PC-3 (cell line): ENCODE measurements around the gene LRCOL1. TPM values are rescaled to one million over a fixed set of nuclear protein-coding genes. Genes with fewer than 3 reads are reported as not detected.

Experiments
- ATAC-seq: fragments of 200-7000 bp; cut with Tn5 transposase; 2 replicates; pipeline ENCODE4 v1.9.1; 2020; ENCODE audit warnings: mild to moderate bottlenecking, moderate library complexity
- BruUV-seq: library from RNA; stranded (reverse); fragments of 400-500 nt; replicated peaks from 2 replicates; lab custom pipeline; 2021; lab: Mats Ljungman, UMichigan
- CTCF ChIA-PET: fragments of 300-600 bp; sonication (Branson Sonifier 250); formaldehyde crosslinking; loops from one replicate; lab custom pipeline; 2022; ENCODE audit warnings: antibody characterized with exemption; lab: Charles Lee
- POLR2A ChIA-PET: fragments of 300-600 bp; sonication (Branson Sonifier 250); formaldehyde crosslinking; loops from one replicate; lab custom pipeline; 2022; ENCODE audit warnings: antibody characterized with exemption; ENCODE audit not compliant: unreplicated experiment; lab: Charles Lee
- DNase-seq: peaks from one replicate; pipeline ENCODE4 v3.0.0-alpha.2; 2015
- H2AFZ ChIP-seq: fragments of 300-600 bp; sonication (generic); 2 replicates; pipeline ENCODE4 v1.6.0; 2016; ENCODE audit warnings: antibody characterized with exemption, low read length
- H3F3A ChIP-seq: fragments of 300-600 bp; sonication (generic); one replicate; pipeline ENCODE4 v1.6.0; 2017; ENCODE audit warnings: antibody characterized with exemption, low read length, control low read depth, mild to moderate bottlenecking; ENCODE audit not compliant: unreplicated experiment
- H3K27ac ChIP-seq: fragments of 300-600 bp; sonication (generic); 2 replicates; pipeline ENCODE4 v1.5.1; 2016; ENCODE audit warnings: mild to moderate bottlenecking, low read length
- H3K27me3 ChIP-seq: fragments of 300-600 bp; sonication (generic); 2 replicates; pipeline ENCODE4 v1.6.1; 2016; ENCODE audit warnings: low read length, mixed read lengths
- H3K36me3 ChIP-seq: fragments of 300-600 bp; sonication (generic); 2 replicates; pipeline ENCODE4 v1.6.1; 2016; ENCODE audit warnings: low read depth, mixed run types, low read length, mixed read lengths
- H3K4me1 ChIP-seq: fragments of 300-600 bp; sonication (generic); 2 replicates; pipeline ENCODE4 v1.5.1; 2016; ENCODE audit warnings: low read length; ENCODE audit not compliant: insufficient read depth
- H3K4me2 ChIP-seq: fragments of 300-600 bp; sonication (generic); 2 replicates; pipeline ENCODE4 v1.6.0; 2016; ENCODE audit warnings: low read length
- H3K4me3 ChIP-seq: fragments of 300-600 bp; sonication (generic); 2 replicates; pipeline ENCODE4 v1.5.1; 2016; ENCODE audit warnings: mild to moderate bottlenecking, low read length, mixed read lengths
- H3K79me2 ChIP-seq: fragments of 300-600 bp; sonication (generic); 2 replicates; pipeline ENCODE4 v1.6.1; 2017; ENCODE audit warnings: low read length, mixed read lengths
- H3K9ac ChIP-seq: fragments of 300-600 bp; sonication (generic); 2 replicates; pipeline ENCODE4 v1.6.0; 2016; ENCODE audit warnings: mild to moderate bottlenecking, low read length
- H3K9me2 ChIP-seq: fragments of 300-600 bp; sonication (generic); replicated peaks from 2 replicates; pipeline ENCODE4 v1.6.1; 2016; ENCODE audit warnings: mixed run types, low read length, mixed read lengths
- H3K9me3 ChIP-seq: fragments of 300-600 bp; sonication (generic); 2 replicates; pipeline ENCODE4 v1.6.1; 2016; ENCODE audit warnings: low read length, mixed read lengths
- H4K20me1 ChIP-seq: fragments of 300-600 bp; sonication (generic); 2 replicates; pipeline ENCODE4 v1.6.1; 2016; ENCODE audit warnings: low read length, mixed read lengths
- EZH2 ChIP-seq: fragments of 300-600 bp; sonication (generic); IDR thresholded peaks from one replicate; pipeline ENCODE4 v1.6.1; 2017; ENCODE audit warnings: antibody characterized with exemption, mild to moderate bottlenecking, low read length; ENCODE audit not compliant: unreplicated experiment
- EZH2phosphoT487 ChIP-seq: fragments of 300-600 bp; sonication (generic); IDR thresholded peaks from 2 replicates; pipeline ENCODE4 v1.6.1; 2018; ENCODE audit warnings: mild to moderate bottlenecking, antibody characterized with exemption, low read length, borderline replicate concordance
- intact Hi-C: fragments of 100-400 bp; cut with micrococcal nuclease; formaldehyde crosslinking; loops from 2 replicates; pipeline ENCODE4 v1.9.0; 2023
- total RNA-seq: library from RNA; depleted of rRNA; stranded (reverse); fragments of >200 nt; gene quantifications from 2 replicates; pipeline ENCODE4 v1.2.3, GENCODE V29; 2014
- TF ChIP-seq, protein P1 (sequence below): fragments of 300-600 bp; sonication (generic); conservative IDR thresholded peaks from 2 replicates; pipeline ENCODE4 v1.5.1; 2017; ENCODE audit warnings: antibody characterized with exemption, low read depth, mild to moderate bottlenecking, low read length

LRCOL1 gene
- total RNA-seq, 1 experiment from 2014 or later = not detected

- H3K36me3 ChIP-seq = peaks cover 60% of the 10 kb centered on the region
- ChIA-PET POLR2A (no interaction called here), CTCF (no interaction called here)
- intact Hi-C loops = no loop called here
- H3K27ac ChIP-seq = no peak overlapping the region
- H3K4me3 ChIP-seq = no peak overlapping the region
- no peaks in the 10 kb centered on the region for H3K9me3 ChIP-seq
- H3K79me2 ChIP-seq = no peaks in the 10 kb centered on the region
- no peak for DNase-seq
- no peak overlapping the region for H3K9ac ChIP-seq
- TF ChIP-seq EZH2 = no peak
- no peak for TF ChIP-seq EZH2phosphoT487
- TF ChIP-seq, protein P1, sequence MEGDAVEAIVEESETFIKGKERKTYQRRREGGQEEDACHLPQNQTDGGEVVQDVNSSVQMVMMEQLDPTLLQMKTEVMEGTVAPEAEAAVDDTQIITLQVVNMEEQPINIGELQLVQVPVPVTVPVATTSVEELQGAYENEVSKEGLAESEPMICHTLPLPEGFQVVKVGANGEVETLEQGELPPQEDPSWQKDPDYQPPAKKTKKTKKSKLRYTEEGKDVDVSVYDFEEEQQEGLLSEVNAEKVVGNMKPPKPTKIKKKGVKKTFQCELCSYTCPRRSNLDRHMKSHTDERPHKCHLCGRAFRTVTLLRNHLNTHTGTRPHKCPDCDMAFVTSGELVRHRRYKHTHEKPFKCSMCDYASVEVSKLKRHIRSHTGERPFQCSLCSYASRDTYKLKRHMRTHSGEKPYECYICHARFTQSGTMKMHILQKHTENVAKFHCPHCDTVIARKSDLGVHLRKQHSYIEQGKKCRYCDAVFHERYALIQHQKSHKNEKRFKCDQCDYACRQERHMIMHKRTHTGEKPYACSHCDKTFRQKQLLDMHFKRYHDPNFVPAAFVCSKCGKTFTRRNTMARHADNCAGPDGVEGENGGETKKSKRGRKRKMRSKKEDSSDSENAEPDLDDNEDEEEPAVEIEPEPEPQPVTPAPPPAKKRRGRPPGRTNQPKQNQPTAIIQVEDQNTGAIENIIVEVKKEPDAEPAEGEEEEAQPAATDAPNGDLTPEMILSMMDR = no peak
- no peak for ATAC-seq
- no peaks in the 10 kb centered on the region for H3K27me3 ChIP-seq
- no peaks in the 10 kb centered on the region for H3F3A ChIP-seq
- no peaks in the 10 kb centered on the region for H3K4me1 ChIP-seq
- no peak overlapping the region for H3K4me2 ChIP-seq
- BruUV-seq = no TSS peak
- no peaks in the 10 kb centered on the region for H4K20me1 ChIP-seq
- no peaks in the 10 kb centered on the region for H3K9me2 ChIP-seq
- H2AFZ ChIP-seq = no peak overlapping the region
Observed at GRCh38 chr12:132633901-132634300, 23.5 kb upstream of the LRCOL1 start.

DNA sequence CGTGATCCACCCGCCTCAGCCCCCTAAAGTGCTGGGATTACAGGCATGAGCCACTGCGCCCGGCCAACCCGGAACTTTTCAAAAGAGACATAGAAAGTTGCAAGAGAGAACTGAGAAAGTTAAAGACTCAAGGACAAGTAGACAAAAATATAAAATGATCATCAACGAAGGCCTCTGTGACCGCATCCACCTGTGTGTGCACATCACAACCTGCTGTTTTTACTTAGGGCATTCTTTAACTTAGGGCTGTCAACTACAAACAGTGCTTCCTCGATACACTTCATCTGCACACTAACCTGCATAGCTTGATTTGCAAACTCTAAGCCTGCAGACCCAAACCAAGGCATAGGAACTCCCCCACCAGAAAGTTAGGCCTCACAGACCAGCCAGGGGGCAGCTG is 23.0 kb upstream of the LRCOL1 start:
- no peaks in the 10 kb centered on the region for H3K9me3 ChIP-seq
- no peak overlapping the region for H3K4me2 ChIP-seq
- CTCF ChIA-PET = no interaction called here
- H4K20me1 ChIP-seq = no peaks in the 10 kb centered on the region
- H3K27me3 ChIP-seq = no peaks in the 10 kb centered on the region
- no peaks in the 10 kb centered on the region for H3K79me2 ChIP-seq
- H3F3A ChIP-seq = no peaks in the 10 kb centered on the region
- no TSS peak for BruUV-seq
- no peak overlapping the region for H3K27ac ChIP-seq
- ATAC-seq (no peak), DNase-seq (no peak)
- H3K4me3 ChIP-seq = no peak overlapping the region
- POLR2A ChIA-PET = no interaction called here
- no peak for TF ChIP-seq EZH2
- H3K9me2 ChIP-seq = no peaks in the 10 kb centered on the region
- H3K4me1 ChIP-seq = no peaks in the 10 kb centered on the region
- H3K9ac ChIP-seq = no peak overlapping the region
- H2AFZ ChIP-seq = no peak overlapping the region
- intact Hi-C loops = no loop called here
- peaks cover 60% of the 10 kb centered on the region for H3K36me3 ChIP-seq

DNA sequence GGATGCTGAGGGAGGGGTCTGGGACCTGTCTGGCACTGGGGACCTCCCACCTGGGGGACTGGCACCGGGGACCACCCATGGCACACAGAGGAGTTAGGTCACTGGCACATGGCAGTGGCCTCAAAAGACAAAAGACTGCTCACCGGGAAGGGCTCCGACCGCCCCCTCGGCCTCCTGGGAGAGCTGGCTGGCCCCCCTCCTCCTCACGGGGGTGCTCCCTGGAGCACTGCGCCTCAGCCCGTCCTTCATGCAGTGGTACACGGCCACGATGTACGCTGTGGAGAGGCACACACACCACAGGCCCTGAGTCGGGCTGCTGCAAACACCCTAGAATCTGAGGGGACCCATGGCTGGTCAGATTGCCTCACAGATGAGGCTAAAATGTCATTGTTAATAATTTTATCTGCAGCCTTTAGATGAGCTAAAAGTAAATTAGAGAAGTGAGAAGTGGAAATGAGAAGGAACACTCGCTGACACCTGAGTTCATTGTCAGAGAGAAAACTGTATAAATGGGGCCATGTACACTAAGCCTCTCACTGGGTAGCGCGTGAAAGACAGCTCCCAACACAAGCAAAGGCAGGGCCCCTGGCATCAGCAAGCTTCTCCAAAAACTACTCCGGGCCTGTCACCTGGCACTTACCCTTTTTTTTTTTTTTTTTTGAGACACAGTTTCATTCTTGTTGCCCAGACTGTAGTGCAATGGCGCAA is 22.3 kb upstream of the LRCOL1 start:
- no peaks in the 10 kb centered on the region for H3K9me2 ChIP-seq
- intact Hi-C loops = no loop called here
- POLR2A ChIA-PET = no interaction called here
- no peak overlapping the region for H3K9ac ChIP-seq
- TF ChIP-seq, protein P1 = no peak
- no peak for TF ChIP-seq EZH2phosphoT487
- no peak for TF ChIP-seq EZH2
- no peaks in the 10 kb centered on the region for H4K20me1 ChIP-seq
- H3K4me1 ChIP-seq = no peaks in the 10 kb centered on the region
- no peak overlapping the region for H3K27ac ChIP-seq
- ATAC-seq = no peak
- no peak overlapping the region for H2AFZ ChIP-seq
- no peaks in the 10 kb centered on the region for H3K27me3 ChIP-seq
- no peak overlapping the region for H3K4me3 ChIP-seq
- H3K36me3 ChIP-seq = peaks cover 54% of the 10 kb centered on the region
- CTCF ChIA-PET = no interaction called here
- no TSS peak for BruUV-seq
- no peaks in the 10 kb centered on the region for H3K9me3 ChIP-seq
- DNase-seq = no peak
- no peaks in the 10 kb centered on the region for H3K79me2 ChIP-seq
- no peaks in the 10 kb centered on the region for H3F3A ChIP-seq
- H3K4me2 ChIP-seq = no peak overlapping the region
